HG03432 (cell line): Measurements from ENCODE around the gene AQP9.
"Not testable (repeated sequence)": the region's sequence is repeated elsewhere in the genome, so short reads cannot be mapped to it uniquely, and the experiment has no call there.

Experiments used
- ATAC-seq: cut with Tn5 transposase; IDR thresholded peaks from one replicate; pipeline ENCODE4 v1.9.1; 2021; ENCODE audit warnings: mild to moderate bottlenecking, moderate library complexity; ENCODE audit not compliant: unreplicated experiment

The AQP9 gene

GRCh38 chr15:58175955-58176354 lies 37.8 kb downstream of the AQP9 start:
- ATAC-seq = no peak

- ATAC-seq = no peak
These were observed 40.5 kb downstream of the AQP9 start for GRCh38 chr15:58178668-58179067.

- no peak for ATAC-seq
These were observed 41.0 kb downstream of the AQP9 start for GRCh38 chr15:58179206-58179605.

- no peak for ATAC-seq
These were observed 41.7 kb downstream of the AQP9 start for GRCh38 chr15:58179741-58180381.

- ATAC-seq = no peak
These were observed 44.4 kb downstream of the AQP9 start for GRCh38 chr15:58182460-58183163.

GRCh38 chr15:58185439-58185838 lies 47.3 kb downstream of the AQP9 start:
- ATAC-seq = no peak

- ATAC-seq = no peak
These were observed 51.1 kb downstream of the AQP9 start for GRCh38 chr15:58189148-58189811.

GRCh38 chr15:58190419-58190818 lies 52.2 kb downstream of the AQP9 start:
- ATAC-seq = no peak

GRCh38 chr15:58193636-58194035 lies 55.5 kb downstream of the AQP9 start:
- not testable (repeated sequence) for ATAC-seq

- ATAC-seq = no peak
These were observed 62.6 kb downstream of the AQP9 start for GRCh38 chr15:58200739-58201138.

GRCh38 chr15:58201516-58201915 lies 63.3 kb downstream of the AQP9 start:
- ATAC-seq = no peak

GRCh38 chr15:58203537-58203936 lies 65.4 kb downstream of the AQP9 start:
- ATAC-seq = no peak

GRCh38 chr15:58206151-58206550 lies 68.0 kb downstream of the AQP9 start:
- no peak for ATAC-seq

- ATAC-seq = not testable (repeated sequence)
These were observed 70.0 kb downstream of the AQP9 start for GRCh38 chr15:58208217-58208616.

GRCh38 chr15:58209007-58209481 lies 70.9 kb downstream of the AQP9 start:
- ATAC-seq = not testable (repeated sequence)

GRCh38 chr15:58210031-58210430 lies 71.8 kb downstream of the AQP9 start:
- ATAC-seq = not testable (repeated sequence)

GRCh38 chr15:58212909-58213526 lies 74.8 kb downstream of the AQP9 start:
- no peak for ATAC-seq

GRCh38 chr15:58213587-58214338 lies 75.6 kb downstream of the AQP9 start:
- no peak for ATAC-seq

- ATAC-seq = no peak
These were observed 76.6 kb downstream of the AQP9 start for GRCh38 chr15:58214591-58215340.

- ATAC-seq = no peak
These were observed 79.3 kb downstream of the AQP9 start for GRCh38 chr15:58217460-58217859.
